ENCODE data around the gene VGLL1.

Gene VGLL1

DNA sequence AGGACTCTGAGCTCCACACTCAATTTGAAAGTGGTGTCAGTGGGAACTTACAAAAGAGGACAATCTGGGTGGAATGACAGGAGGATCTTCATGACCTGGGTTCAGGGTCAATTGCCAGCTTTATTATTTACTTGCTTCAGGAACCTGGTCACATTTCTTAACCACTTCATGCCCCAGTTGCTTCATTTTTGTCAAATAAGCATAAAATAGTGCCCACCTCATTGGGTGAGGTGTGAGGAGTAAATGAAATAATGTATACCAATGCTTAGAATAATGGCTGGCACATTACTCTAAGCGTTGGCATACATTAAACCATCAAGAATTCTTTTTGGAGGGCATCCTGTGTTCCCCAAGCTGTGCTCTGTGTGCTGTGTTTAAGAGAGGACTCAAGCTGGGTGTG, 19.4 kb downstream of the VGLL1 start:
- DNase-seq (ENCODE audit: low read depth), result no peak

DNA sequence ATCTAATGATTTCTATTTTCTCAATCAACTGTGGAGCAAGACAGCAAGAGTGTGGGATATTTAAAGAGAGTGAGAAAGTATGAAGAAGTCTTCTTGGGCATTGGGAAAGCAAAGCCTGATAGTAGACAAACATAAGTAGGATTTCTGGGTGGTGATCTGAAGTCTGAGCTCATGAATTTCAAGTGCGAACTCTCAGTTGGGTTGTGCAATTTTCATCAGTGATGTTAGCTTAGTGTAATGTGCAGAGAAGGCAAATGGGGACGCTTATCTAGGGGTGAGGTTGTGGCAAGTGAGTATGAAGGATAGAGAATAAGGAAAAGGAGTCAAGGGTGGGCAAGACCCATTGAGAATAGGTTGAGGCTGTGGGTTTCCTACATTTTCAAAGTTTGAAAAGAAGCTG, 23.7 kb downstream of the VGLL1 start:
- peak; percentile 11 for DNase-seq (ENCODE audit: low read depth)

DNA sequence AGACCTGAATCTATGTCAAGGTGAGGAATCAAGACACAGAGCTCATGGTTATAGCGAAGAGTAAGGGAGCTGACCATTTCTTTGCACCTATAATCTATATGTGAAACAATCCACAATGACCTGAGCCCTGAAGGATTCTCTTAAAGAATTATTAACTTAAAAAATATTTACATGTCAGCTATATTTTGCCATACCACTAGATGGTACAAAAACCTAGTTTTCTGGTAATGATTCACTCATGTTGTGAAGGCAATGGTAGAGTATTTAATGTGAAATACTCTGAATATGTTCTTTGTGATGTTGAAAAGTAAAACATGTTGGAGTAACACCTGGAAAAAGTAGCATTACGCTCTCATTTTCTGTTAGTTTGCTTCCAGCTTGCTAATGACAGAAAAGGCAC, 40.0 kb downstream of the VGLL1 start:
- DNase-seq (ENCODE audit: low read depth), result no peak

DNA sequence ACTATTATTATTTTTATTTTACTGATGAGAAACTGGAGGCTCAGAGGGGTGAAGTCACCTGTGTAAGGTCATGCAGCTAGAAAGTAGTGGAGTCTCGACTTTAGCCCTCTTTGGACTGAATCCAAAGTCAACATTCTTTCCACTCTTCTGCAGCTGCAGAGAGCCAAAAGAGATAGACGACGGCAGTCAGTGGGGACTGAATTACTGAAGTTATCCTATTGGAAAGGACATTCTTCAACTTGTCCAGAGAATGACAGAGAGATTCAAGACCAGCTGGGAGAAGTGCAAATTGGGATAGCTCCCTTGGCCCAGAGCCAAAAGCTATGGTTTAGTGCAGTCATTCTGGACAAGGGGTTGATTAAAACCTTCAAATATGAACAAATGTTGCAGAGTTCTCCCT, 42.5 kb downstream of the VGLL1 start:
- DNase-seq (ENCODE audit: low read depth), result no peak

DNA sequence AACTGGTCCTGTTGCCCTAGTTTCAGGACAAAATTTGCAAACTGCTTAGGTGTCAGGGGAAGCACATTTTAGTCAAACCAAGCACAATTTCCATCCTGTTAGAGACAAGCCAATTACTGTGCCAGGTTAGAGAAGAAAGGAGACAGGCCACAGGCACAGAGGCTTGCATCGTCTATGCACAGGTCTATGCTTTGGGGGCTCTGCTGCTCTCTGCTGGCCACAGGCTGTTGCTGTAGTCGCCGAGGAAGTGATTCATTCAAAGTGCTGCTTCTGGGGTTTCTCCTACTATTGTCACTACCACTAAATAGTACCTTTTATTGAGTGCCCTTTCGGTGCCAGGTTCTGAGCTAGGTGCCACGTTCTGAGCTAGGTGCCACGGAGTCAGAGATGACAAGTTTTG, 45.5 kb downstream of the VGLL1 start:
- peak; percentile 16 for DNase-seq (ENCODE audit: low read depth)

DNA sequence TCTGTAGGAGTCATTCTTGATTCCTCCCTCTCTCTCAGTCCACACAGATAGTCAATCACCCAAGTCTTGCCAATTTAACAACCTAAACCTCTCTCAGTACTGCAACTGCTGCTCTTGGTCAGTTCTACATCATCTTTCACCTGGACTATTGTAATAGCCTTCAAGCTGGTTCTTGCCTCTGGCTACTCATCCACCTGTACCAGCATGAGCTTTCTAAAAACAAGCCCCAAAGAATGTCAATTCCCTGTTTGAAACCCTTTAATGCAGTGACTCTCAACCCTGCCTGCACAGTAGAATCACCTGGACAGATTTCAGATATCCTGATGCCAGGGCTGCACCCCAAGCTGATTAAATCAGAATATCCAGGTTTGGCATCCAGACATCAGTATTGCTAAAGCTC, 48.3 kb downstream of the VGLL1 start:
- DNase-seq (ENCODE audit: low read depth), result no peak

DNA sequence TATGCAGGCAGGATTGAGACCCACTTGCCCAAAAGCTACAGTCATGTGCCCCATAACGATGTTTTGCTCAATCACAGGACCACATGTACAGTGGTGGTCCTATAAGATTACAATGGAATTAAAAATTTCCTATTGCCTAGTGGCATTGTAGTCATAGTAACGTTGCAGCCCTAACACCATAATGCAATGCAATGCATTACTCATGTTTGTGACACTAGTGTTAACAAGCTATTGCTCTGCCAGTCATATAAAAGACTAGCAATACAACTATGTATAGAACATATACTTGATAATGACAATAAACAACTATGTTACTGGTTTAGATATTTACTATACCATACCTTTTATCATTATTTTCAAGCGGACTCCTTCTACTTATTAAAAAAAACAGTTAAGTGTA, 50.6 kb downstream of the VGLL1 start:
- no peak for DNase-seq (ENCODE audit: low read depth)

DNA sequence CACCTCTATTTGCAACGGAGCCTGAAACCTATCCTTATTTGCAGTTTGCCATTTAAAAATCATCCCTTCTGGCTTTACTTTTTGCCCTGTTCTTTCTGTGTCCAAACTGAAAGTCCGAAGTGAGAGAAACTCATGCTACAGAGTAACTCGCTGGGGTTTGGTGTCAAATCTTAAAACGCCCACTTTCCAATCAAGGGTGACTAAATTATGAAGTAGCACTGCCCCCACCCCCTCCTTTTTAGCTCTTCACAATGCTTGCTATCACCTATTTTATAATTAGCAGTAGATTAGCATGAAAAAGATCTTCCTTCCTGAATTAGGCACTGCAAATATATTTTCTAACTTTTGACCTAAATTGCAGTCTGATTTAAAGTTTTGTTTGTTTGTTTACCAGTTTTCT, 52.5 kb downstream of the VGLL1 start:
- no peak for DNase-seq (ENCODE audit: low read depth)

DNA sequence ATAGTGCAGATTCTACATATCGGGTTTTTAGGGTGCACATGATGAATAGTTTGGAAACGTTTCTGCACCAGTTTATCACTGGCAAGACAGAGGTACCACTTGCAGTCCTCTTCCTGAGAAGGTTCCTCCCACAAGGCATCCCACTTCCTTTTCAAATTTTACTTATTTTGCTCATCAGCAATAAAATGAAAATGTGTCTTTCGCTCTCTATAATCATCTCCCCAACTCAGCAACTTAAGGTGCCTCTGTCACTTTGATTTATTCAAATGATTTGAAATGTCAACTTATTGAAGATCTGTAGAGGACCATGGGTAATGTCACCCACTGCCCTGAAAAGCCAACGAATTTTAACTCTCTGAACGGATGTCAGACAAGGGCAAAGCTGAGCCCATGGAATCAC, 53.2 kb downstream of the VGLL1 start:
- no peak for DNase-seq (ENCODE audit: low read depth)

DNA sequence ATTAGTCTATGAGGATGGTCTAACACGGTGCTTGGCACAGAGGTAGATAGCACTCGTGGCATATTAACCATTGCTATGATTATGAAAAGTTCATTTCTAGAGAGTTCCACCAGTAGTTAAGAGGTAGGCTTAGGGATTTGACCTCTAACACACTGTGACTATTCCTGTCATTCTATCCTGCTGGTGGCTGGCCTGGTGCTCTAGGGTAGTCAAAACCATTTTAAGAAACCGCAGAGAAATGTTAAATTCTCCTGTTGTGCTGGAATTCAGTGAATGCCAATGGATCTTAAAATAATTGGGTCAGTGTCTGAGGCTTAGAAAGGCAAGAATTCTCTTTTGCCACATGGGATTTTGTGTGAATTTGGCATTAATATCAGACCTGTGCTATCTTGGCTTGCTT, 53.9 kb downstream of the VGLL1 start:
- DNase-seq (ENCODE audit: low read depth), result no peak

DNA sequence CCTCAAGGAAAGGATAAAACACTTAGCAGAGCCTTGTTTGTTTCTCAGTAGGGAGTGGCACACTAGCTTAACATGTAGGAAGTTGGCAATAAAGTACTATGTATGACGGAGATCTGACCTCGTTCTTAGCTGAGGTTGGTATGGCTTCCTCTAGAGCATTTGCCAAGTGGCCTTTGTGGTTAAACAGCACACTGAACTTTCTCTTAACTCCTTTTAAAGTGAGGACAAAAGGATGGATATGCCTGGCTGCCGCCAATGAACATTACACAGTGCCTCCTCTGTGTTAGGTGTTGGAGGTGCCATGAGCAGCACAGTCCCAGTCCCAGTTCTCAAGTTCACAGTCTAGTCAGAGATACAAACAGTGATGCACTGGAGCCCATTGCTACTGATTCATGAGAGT, 54.4 kb downstream of the VGLL1 start:
- DNase-seq (ENCODE audit: low read depth), result no peak

DNA sequence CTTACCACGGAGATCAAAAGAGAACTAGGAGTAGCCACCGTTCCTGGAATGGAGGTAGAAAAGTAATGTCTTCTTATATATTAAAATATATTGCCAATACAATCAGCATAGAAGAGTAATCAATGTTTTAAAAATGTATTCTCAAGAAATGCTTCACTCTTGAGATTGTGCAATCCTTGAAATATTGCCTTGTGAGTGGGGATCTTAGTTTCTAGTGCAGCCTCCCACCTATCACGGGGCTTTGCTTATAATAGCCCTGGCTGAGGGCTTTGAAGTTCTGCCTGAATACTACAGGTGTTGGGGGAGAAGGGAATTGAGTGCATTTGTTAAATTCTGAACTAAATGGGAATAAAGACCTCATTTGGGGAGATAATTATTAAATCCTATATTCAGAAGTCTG, 55.5 kb downstream of the VGLL1 start:
- DNase-seq (ENCODE audit: low read depth), result no peak

DNA sequence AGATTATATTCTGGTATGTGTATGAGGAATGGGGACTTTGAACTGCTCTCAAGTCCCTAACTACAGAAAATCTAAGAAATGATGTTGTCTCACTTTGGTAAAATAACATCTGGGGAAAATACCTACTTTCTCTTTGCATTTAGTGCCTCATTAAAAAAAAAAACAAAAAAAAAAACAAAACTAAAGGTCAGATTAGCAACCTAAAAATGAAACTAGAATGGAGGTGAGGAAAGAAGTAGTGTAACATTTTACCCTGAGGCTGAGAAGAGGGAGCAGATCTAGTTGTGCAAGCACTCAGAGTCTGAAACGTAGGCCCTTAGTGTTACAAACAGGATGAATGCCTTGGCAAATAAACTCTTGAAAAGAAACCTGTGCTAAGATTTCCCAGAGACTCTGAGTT, 56.0 kb downstream of the VGLL1 start:
- DNase-seq (ENCODE audit: low read depth), result no peak

DNA sequence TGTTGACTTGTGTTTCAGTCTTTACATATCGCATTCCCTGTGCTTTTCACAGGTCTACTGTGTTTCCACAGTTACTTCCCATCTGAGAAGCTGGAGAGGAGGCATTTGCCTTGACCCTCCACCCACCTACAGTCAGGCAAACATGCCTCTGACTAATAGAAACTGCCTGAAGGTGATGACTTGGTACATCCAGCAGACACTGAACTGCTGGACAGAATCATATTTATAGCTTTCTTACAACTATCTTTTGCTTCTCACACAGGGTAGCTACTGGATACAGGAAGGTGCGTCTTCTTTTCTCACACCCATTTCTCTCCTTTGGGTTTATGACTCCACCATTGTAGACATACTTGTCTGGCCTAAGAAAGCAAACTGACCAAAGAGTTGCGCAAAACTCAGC, 58.0 kb downstream of the VGLL1 start:
- peak; percentile 3 for DNase-seq (ENCODE audit: low read depth)

DNA sequence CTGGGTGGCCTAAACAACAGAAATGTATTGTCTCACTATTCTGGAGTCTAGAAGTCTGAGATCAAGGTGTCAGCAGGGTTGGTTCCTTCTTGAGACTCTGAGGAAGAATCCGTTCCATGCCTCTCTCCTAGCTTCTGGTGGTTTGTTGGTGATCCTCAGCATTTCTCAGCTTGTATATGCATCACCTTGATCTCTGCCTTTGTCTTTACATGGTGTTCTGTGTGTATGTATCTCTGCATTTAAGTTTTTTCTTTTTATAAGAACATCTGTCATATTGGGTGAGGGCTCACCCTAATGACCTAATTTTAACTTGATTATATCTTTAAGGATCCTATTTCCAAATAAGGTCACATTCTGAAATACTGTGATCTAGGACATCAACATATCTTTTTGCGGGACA, 65.3 kb downstream of the VGLL1 start:
- DNase-seq (ENCODE audit: low read depth), result no peak

DNA sequence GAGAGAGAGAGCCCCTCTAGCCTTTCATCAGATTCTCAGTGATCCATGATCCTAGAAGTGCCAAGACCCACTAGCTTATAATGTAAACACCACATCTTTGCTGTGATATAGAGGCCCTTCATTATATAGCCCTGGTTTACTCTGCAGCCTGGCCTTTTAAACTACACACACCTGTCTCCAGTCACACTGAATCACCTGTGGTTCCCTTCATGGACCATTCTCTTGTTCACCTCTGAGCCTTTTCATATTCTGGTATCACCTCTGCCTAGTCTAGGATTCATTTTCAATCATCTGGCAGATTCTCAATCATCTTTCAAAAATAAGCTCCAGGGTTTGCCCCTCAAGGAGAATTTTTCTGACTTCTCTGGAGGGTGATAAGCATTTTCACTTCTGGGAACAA, 65.9 kb downstream of the VGLL1 start:
- DNase-seq (ENCODE audit: low read depth), result no peak

DNA sequence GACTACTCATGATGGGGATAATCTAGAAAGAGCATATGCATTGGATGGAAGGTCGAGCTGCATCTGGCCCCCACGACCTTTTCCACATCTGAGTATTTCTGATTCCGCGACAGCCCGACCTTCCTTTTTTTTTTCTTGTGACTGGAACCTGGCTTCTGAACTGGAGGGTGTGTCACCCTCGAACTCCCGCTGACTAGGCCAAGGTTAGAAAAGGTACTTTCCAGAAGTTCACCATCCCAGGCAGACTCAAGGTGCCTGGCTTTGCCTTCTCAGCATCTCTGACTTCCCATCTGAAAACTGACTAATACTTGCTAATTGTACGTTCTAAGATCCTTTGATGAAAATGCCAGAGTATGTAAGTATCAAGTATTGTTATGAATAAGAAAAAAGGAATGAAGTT, 66.6 kb downstream of the VGLL1 start:
- DNase-seq (ENCODE audit: low read depth), result no peak

DNA sequence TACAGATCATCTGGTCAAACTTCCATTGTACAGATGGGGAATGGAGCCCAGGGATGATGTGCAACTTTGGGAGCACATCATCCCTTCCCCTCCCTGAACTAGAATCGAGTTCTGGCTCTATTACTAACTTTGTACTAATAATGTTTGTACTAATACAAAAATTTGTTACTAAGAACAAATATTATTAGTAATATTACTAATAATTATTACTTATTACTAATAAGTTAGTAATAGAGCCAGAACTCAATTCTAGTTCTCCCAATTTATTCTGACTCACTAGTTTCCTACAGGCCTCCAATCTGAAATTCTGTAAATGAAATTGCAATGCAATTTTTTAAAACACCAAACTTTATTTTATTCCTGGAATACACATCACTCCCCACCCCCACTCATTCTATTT, 68.0 kb downstream of the VGLL1 start:
- DNase-seq (ENCODE audit: low read depth), result no peak

Data from amniotic epithelial cell (primary cell).